Lower lobe of right lung (tissue), 2 donors: ENCODE measurements around the gene RPL26. TPM values are rescaled to one million over a fixed set of nuclear protein-coding genes. Genes with fewer than 3 reads are reported as not detected.

Experiments
- ATAC-seq, 2 donors: fragments of 200-7000 bp; cut with Tn5 transposase; one replicate each; pipeline ENCODE4 v1.9.1; 2020 to 2022; ENCODE audit warnings: mild to moderate bottlenecking in 2 of 2, moderate library complexity in 2 of 2
- DNase-seq: peaks from one replicate; pipeline ENCODE4 v3.0.0-alpha.2; 2020
- H3K27ac ChIP-seq: fragments of 200-600 bp; one replicate; pipeline ENCODE4 v1.8.0; 2022
- H3K27me3 ChIP-seq: fragments of 200-600 bp; one replicate; pipeline ENCODE4 v1.8.0; 2022; ENCODE audit warnings: low read depth
- H3K36me3 ChIP-seq: fragments of 200-600 bp; one replicate; pipeline ENCODE4 v1.8.0; 2022; ENCODE audit warnings: mild to moderate bottlenecking
- H3K4me1 ChIP-seq: fragments of 200-600 bp; one replicate; pipeline ENCODE4 v1.8.0; 2022
- H3K4me3 ChIP-seq: fragments of 200-600 bp; one replicate; pipeline ENCODE4 v1.8.0; 2022; ENCODE audit warnings: mild to moderate bottlenecking
- H3K9me3 ChIP-seq: fragments of 200-600 bp; one replicate; pipeline ENCODE4 v1.8.0; 2022
- CTCF ChIP-seq: fragments of 200-600 bp; IDR thresholded peaks from one replicate; pipeline ENCODE4 v1.8.0; 2022; ENCODE audit warnings: antibody characterized with exemption, mild to moderate bottlenecking
- intact Hi-C: fragments of 100-400 bp; cut with DNase I; formaldehyde crosslinking; loops from one replicate; pipeline ENCODE4 v1.11.0; 2022
- total RNA-seq: library from RNA; stranded (reverse); fragmentation: NEBNext Ultra II Directional; extraction: Animal tissue kit (Norgen Biotek cat#: 25700); gene quantifications from one replicate; pipeline ENCODE4 v1.2.1, GENCODE V29; 2021
- donor health status: DM: no; HTN: yes; CAD: no; lungs with severe emphysema.

RPL26 gene
- total RNA-seq, 1 donor from 2014 or later = 1,194 TPM

- Histone ChIP-seq H3K4me3 (no peak overlapping the region), H3K36me3 (no peaks in the 10 kb centered on the region), H3K9me3 (no peaks in the 10 kb centered on the region), H3K27ac (no peak overlapping the region), H3K4me1 (peaks cover 11% of the 10 kb centered on the region), H3K27me3 (no peaks in the 10 kb centered on the region)
- no peak for DNase-seq
- no peak for TF ChIP-seq CTCF
- intact Hi-C loops = no loop called here
- no peak for ATAC-seq
Measured at GRCh38 chr17:8406174-8406573, 23.2 kb upstream of the RPL26 start.

GRCh38 chr17:8405499-8406016 is 22.6 kb upstream of the RPL26 start:
- Histone ChIP-seq H3K9me3 (no peaks in the 10 kb centered on the region), H3K4me3 (no peak overlapping the region), H3K4me1 (peaks cover 7% of the 10 kb centered on the region), H3K27me3 (no peaks in the 10 kb centered on the region), H3K36me3 (no peaks in the 10 kb centered on the region), H3K27ac (no peak overlapping the region)
- no peak for DNase-seq
- no peak for ATAC-seq
- intact Hi-C loops = no loop called here
- TF ChIP-seq CTCF = no peak

- Histone ChIP-seq H3K27ac (no peak overlapping the region), H3K4me3 (no peak overlapping the region), H3K4me1 (no peaks in the 10 kb centered on the region), H3K27me3 (peaks cover 9% of the 10 kb centered on the region), H3K36me3 (no peaks in the 10 kb centered on the region), H3K9me3 (no peaks in the 10 kb centered on the region)
- TF ChIP-seq CTCF = no peak
- no peak for DNase-seq
- ATAC-seq = no peak
- intact Hi-C loops = no loop called here
Measured at GRCh38 chr17:8402921-8403536, 20.0 kb upstream of the RPL26 start.

- intact Hi-C loops = no loop called here
- no peak for ATAC-seq
Measured at GRCh38 chr17:8401107-8401506, 18.1 kb upstream of the RPL26 start.

GRCh38 chr17:8398980-8399379 is 16.0 kb upstream of the RPL26 start:
- no peak for TF ChIP-seq CTCF
- intact Hi-C loops = no loop called here
- H3K27me3 ChIP-seq = peaks cover 40% of the 10 kb centered on the region

More at GRCh38 chr17:8401107-8401506, 18.1 kb upstream of the RPL26 start:
- H3K9me3 ChIP-seq = no peaks in the 10 kb centered on the region
- no peak overlapping the region for H3K4me3 ChIP-seq
- no peaks in the 10 kb centered on the region for H3K36me3 ChIP-seq
- H3K4me1 ChIP-seq = no peaks in the 10 kb centered on the region
- TF ChIP-seq CTCF = no peak
- H3K27me3 ChIP-seq = peaks cover 26% of the 10 kb centered on the region
- DNase-seq = no peak
- no peak overlapping the region for H3K27ac ChIP-seq

More at GRCh38 chr17:8398980-8399379, 16.0 kb upstream of the RPL26 start:
- Histone ChIP-seq H3K4me3 (no peak overlapping the region), H3K4me1 (no peaks in the 10 kb centered on the region), H3K36me3 (no peaks in the 10 kb centered on the region), H3K9me3 (no peaks in the 10 kb centered on the region), H3K27ac (no peak overlapping the region)
- ATAC-seq (no peak), DNase-seq (no peak)
